HepG2 (cell line): Measurements from ENCODE around the gene CDKN1A. TPM values are rescaled to one million over a fixed set of nuclear protein-coding genes. Genes with fewer than 3 reads are reported as not detected.

Source experiments
- CAMTA2 ChIP-seq: sonication (generic); formaldehyde crosslinking; IDR thresholded peaks from 2 replicates; pipeline ENCODE4 v1.4.0; 2020; ENCODE audit warnings: mild to moderate bottlenecking, missing genetic modification reagents, borderline replicate concordance
- ELF4 ChIP-seq: sonication (generic); formaldehyde crosslinking; IDR thresholded peaks from 2 replicates; pipeline ENCODE4 v1.5.0; 2020; ENCODE audit warnings: missing genetic modification reagents, mild to moderate bottlenecking, moderate library complexity, borderline replicate concordance
- FLYWCH1 ChIP-seq: sonication (generic); formaldehyde crosslinking; IDR thresholded peaks from 2 replicates; pipeline ENCODE4 v1.8.1; 2023; ENCODE audit warnings: mild to moderate bottlenecking, missing genetic modification reagents
- HNRNPH1 ChIP-seq: fragments of 200-400 bp; formaldehyde crosslinking; optimal IDR thresholded peaks from 2 replicates; pipeline ENCODE3; 2017; ENCODE audit warnings: mild to moderate bottlenecking, low read depth, low read length
- IKZF1 ChIP-seq: fragments of 450-650 bp; IDR thresholded peaks from 2 replicates; pipeline ENCODE4 v1.7.1; 2016
- MAFK ChIP-seq, 2 experiments: IDR thresholded peaks in 1 of 2; conservative IDR thresholded peaks in 1 of 2; 2 replicates each; pipeline ENCODE4 v1.6.1; 2011; ENCODE audit warnings: improper control_type of control experiment in 2 of 2, low read length in 2 of 2
- MTA1 ChIP-seq: sonication (generic); formaldehyde crosslinking; IDR thresholded peaks from 2 replicates; pipeline ENCODE4 v1.4.0; 2020; ENCODE audit warnings: missing genetic modification reagents, mild to moderate bottlenecking, borderline replicate concordance
- NPAS2 ChIP-seq: sonication (generic); formaldehyde crosslinking; IDR thresholded peaks from 2 replicates; pipeline ENCODE4 v1.8.0; 2022; ENCODE audit warnings: mild to moderate bottlenecking, missing genetic modification reagents, borderline replicate concordance
- PITX1 ChIP-seq: sonication (generic); formaldehyde crosslinking; IDR thresholded peaks from 2 replicates; pipeline ENCODE4 v1.5.1; 2020; ENCODE audit warnings: mild to moderate bottlenecking, missing genetic modification reagents
- REXO4 ChIP-seq: sonication (generic); formaldehyde crosslinking; IDR thresholded peaks from 2 replicates; pipeline ENCODE4 v1.8.0; 2022; ENCODE audit warnings: missing genetic modification reagents, mild to moderate bottlenecking, borderline replicate concordance
- SOX6 ChIP-seq, 2 experiments: fragments of 450-650 bp in 1 of 2; sonication (generic) in 1 of 2; formaldehyde crosslinking in 1 of 2; IDR thresholded peaks; 2 replicates each; pipeline versions ENCODE4 v1.4.0 to v1.6.1; 2017 to 2020; ENCODE audit warnings: antibody characterized with exemption in 1 of 2, mild to moderate bottlenecking in 1 of 2, missing genetic modification reagents in 1 of 2
- SRY ChIP-seq: sonication (generic); formaldehyde crosslinking; IDR thresholded peaks from 2 replicates; pipeline ENCODE4 v1.8.0; 2022; ENCODE audit warnings: mild to moderate bottlenecking, missing genetic modification reagents
- TAF1 ChIP-seq: sonication (generic); formaldehyde crosslinking; IDR thresholded peaks from 2 replicates; pipeline ENCODE4 v1.4.0; 2020; ENCODE audit warnings: missing genetic modification reagents
- ZNF12 ChIP-seq: sonication (generic); formaldehyde crosslinking; IDR thresholded peaks from 2 replicates; pipeline ENCODE4 v1.5.0; 2020; ENCODE audit warnings: missing genetic modification reagents
- ZNF180 ChIP-seq: sonication (generic); formaldehyde crosslinking; IDR thresholded peaks from 2 replicates; pipeline ENCODE4 v1.4.0; 2020; ENCODE audit warnings: low read depth, missing genetic modification reagents, borderline replicate concordance
- ZNF207 ChIP-seq: fragments of 450-650 bp; IDR thresholded peaks from 2 replicates; pipeline ENCODE4 v1.6.1; 2016; ENCODE audit warnings: antibody characterized with exemption, borderline replicate concordance
- ZNF274 ChIP-seq: sonication (generic); formaldehyde crosslinking; IDR thresholded peaks from 2 replicates; pipeline ENCODE4 v1.5.1; 2020; ENCODE audit warnings: mild to moderate bottlenecking, missing genetic modification reagents
- ZNF510 ChIP-seq: sonication (generic); formaldehyde crosslinking; IDR thresholded peaks from 2 replicates; pipeline ENCODE4 v1.4.0; 2020; ENCODE audit warnings: low read depth, mild to moderate bottlenecking, missing genetic modification reagents
- ZNF709 ChIP-seq: sonication (generic); formaldehyde crosslinking; IDR thresholded peaks from 2 replicates; pipeline ENCODE4 v1.5.0; 2020; ENCODE audit warnings: mild to moderate bottlenecking, missing genetic modification reagents
- ZSCAN12 ChIP-seq: sonication (generic); formaldehyde crosslinking; IDR thresholded peaks from 2 replicates; pipeline ENCODE4 v1.9.0; 2021; ENCODE audit warnings: mild to moderate bottlenecking, missing genetic modification reagents
- polyA plus RNA-seq, 8 experiments: library from polyadenylated mRNA; depleted of rRNA in 3 of 8; stranded (reverse) in 7 of 8; unstranded in 1 of 8; fragments of >200 nt; fragmentation: Illumina TruSeq in 4 of 8; extraction: Trizol in 4 of 8; gene quantifications; 2 replicates each; pipeline versions ENCODE4 v1.2.1 to v1.2.3, GENCODE V29; 2011 to 2016; ENCODE audit warnings: low read depth in 4 of 8, missing spikeins in 1 of 8, mixed read lengths in 1 of 8; ENCODE audit not compliant: insufficient read depth in 1 of 8
- total RNA-seq, 5 experiments: library from RNA; depleted of rRNA; stranded (reverse); fragments of >200 nt; fragmentation: Illumina TruSeq; extraction: Trizol; gene quantifications; 2 replicates each; pipeline ENCODE4 v1.2.3, GENCODE V29; 2016; ENCODE audit warnings: low read depth in 1 of 5
- TF ChIP-seq, protein P1 (sequence below): sonication (generic); formaldehyde crosslinking; IDR thresholded peaks from 2 replicates; pipeline ENCODE4 v1.5.0; 2020; ENCODE audit warnings: mild to moderate bottlenecking, missing genetic modification reagents
- TF ChIP-seq, protein P2 (sequence below): sonication (generic); formaldehyde crosslinking; IDR thresholded peaks from 2 replicates; pipeline ENCODE4 v1.4.0; 2020; ENCODE audit warnings: mild to moderate bottlenecking, missing genetic modification reagents
- TF ChIP-seq, protein P3 (sequence below): sonication (generic); formaldehyde crosslinking; IDR thresholded peaks from 2 replicates; pipeline ENCODE4 v1.5.0; 2020; ENCODE audit warnings: missing genetic modification reagents, mild to moderate bottlenecking, borderline replicate concordance
- TF ChIP-seq, protein P4 (sequence below): sonication (generic); formaldehyde crosslinking; IDR thresholded peaks from 2 replicates; pipeline ENCODE4 v1.8.1; 2023; ENCODE audit warnings: missing genetic modification reagents, mild to moderate bottlenecking, borderline replicate concordance

CDKN1A gene
- total and polyA plus RNA-seq, 2 of the 13 experiments (the other 11 are each of a cell fraction or from before 2014, with no cell fraction given) = 60.7 to 92.1 TPM

DNA sequence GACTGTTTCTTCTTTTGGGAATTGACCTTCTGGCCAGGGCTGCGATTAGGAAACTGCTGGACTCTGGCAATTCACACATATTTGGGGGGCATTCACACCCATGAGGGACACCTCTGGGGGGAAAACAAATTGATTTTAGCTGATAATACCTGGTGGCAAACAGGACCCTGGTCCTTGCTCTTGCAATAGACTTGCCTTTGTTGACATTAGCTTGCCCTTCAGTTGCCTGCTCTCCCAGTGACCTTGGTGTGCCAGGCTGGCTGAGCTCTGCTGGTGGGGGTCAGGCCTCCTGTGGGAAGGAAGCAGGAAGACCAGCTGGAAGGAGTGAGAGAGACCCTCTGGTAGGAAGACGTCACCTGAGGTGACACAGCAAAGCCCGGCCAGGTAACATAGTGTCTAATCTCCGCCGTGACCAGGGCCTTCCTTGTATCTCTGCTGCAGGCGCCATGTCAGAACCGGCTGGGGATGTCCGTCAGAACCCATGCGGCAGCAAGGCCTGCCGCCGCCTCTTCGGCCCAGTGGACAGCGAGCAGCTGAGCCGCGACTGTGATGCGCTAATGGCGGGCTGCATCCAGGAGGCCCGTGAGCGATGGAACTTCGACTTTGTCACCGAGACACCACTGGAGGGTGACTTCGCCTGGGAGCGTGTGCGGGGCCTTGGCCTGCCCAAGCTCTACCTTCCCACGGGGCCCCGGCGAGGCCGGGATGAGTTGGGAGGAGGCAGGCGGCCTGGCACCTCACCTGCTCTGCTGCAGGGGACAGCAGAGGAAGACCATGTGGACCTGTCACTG, 5.3 kb downstream of the CDKN1A start (continued):
- TF ChIP-seq REXO4 (CRISPR knock-in tag) = peak; percentile 95; the same call in 1 of the 2 replicates
- TF ChIP-seq PITX1 (CRISPR knock-in tag) = peak; percentile 98
- TF ChIP-seq, protein P1, sequence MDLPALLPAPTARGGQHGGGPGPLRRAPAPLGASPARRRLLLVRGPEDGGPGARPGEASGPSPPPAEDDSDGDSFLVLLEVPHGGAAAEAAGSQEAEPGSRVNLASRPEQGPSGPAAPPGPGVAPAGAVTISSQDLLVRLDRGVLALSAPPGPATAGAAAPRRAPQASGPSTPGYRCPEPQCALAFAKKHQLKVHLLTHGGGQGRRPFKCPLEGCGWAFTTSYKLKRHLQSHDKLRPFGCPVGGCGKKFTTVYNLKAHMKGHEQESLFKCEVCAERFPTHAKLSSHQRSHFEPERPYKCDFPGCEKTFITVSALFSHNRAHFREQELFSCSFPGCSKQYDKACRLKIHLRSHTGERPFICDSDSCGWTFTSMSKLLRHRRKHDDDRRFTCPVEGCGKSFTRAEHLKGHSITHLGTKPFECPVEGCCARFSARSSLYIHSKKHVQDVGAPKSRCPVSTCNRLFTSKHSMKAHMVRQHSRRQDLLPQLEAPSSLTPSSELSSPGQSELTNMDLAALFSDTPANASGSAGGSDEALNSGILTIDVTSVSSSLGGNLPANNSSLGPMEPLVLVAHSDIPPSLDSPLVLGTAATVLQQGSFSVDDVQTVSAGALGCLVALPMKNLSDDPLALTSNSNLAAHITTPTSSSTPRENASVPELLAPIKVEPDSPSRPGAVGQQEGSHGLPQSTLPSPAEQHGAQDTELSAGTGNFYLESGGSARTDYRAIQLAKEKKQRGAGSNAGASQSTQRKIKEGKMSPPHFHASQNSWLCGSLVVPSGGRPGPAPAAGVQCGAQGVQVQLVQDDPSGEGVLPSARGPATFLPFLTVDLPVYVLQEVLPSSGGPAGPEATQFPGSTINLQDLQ (CRISPR knock-in tag) = no peak; the same call in 1 of the 2 replicates
- no peak; the same call in 1 of the 2 replicates for TF ChIP-seq CAMTA2
- no peak for TF ChIP-seq ZNF207
- TF ChIP-seq MTA1 (CRISPR knock-in tag) = peak; percentile 96
- TF ChIP-seq, protein P2, sequence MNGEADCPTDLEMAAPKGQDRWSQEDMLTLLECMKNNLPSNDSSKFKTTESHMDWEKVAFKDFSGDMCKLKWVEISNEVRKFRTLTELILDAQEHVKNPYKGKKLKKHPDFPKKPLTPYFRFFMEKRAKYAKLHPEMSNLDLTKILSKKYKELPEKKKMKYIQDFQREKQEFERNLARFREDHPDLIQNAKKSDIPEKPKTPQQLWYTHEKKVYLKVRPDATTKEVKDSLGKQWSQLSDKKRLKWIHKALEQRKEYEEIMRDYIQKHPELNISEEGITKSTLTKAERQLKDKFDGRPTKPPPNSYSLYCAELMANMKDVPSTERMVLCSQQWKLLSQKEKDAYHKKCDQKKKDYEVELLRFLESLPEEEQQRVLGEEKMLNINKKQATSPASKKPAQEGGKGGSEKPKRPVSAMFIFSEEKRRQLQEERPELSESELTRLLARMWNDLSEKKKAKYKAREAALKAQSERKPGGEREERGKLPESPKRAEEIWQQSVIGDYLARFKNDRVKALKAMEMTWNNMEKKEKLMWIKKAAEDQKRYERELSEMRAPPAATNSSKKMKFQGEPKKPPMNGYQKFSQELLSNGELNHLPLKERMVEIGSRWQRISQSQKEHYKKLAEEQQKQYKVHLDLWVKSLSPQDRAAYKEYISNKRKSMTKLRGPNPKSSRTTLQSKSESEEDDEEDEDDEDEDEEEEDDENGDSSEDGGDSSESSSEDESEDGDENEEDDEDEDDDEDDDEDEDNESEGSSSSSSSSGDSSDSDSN (CRISPR knock-in tag) = peak; percentile 26; the same call in 1 of the 2 replicates
- TF ChIP-seq SRY = no peak
- TF ChIP-seq, protein P3, sequence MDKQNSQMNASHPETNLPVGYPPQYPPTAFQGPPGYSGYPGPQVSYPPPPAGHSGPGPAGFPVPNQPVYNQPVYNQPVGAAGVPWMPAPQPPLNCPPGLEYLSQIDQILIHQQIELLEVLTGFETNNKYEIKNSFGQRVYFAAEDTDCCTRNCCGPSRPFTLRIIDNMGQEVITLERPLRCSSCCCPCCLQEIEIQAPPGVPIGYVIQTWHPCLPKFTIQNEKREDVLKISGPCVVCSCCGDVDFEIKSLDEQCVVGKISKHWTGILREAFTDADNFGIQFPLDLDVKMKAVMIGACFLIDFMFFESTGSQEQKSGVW (CRISPR knock-in tag) = no peak
- peak; percentile 88; the same call in 1 of the 2 replicates for TF ChIP-seq FLYWCH1 (CRISPR knock-in tag)
- no peak for TF ChIP-seq MAFK (conservative IDR thresholded peaks at IDR 0.05 in 1 of 2, IDR thresholded peaks at IDR 0.05 in 1 of 2; ENCODE audit: low read length in 2 of 2)
- no peak for TF ChIP-seq ZSCAN12 (CRISPR knock-in tag)
- peak; percentile 83; the same call in 1 of the 2 replicates for TF ChIP-seq ELF4
- no peak for TF ChIP-seq ZNF709 (CRISPR knock-in tag)
- TF ChIP-seq ZNF274 (CRISPR knock-in tag) = peak; percentile 65; the same call in 1 of the 2 replicates
- TF ChIP-seq IKZF1 = no peak
- no peak for TF ChIP-seq HNRNPH1
- TF ChIP-seq TAF1 = no peak
- no peak for TF ChIP-seq ZNF180 (CRISPR knock-in tag)
- TF ChIP-seq ZNF510 (CRISPR knock-in tag) = peak; percentile 75; the same call in 1 of the 2 replicates
- TF ChIP-seq ZNF12 (CRISPR knock-in tag) = peak; percentile 25; the same call in 1 of the 2 replicates
- TF ChIP-seq NPAS2 = 0 out of 2 replicates have a peak, but pooled peaks have one; percentile 25
- TF ChIP-seq, protein P4, sequence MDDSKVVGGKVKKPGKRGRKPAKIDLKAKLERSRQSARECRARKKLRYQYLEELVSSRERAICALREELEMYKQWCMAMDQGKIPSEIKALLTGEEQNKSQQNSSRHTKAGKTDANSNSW (CRISPR knock-in tag) = no peak
- TF ChIP-seq SOX6 (IDR thresholded peaks at IDR 0.05) = no peak
- TF ChIP-seq SOX6 (CRISPR knock-in tag; IDR thresholded peaks at IDR 0.05) = peak; percentile 92
